Lower lobe of right lung (tissue), 2 donors: ENCODE data around the gene NRXN3. TPM values are rescaled to one million over a fixed set of nuclear protein-coding genes. Genes with fewer than 3 reads are reported as not detected.

Experiments
- ATAC-seq, 2 donors: fragments of 200-7000 bp; cut with Tn5 transposase; one replicate each; pipeline ENCODE4 v1.9.1; 2020 to 2022; ENCODE audit warnings: mild to moderate bottlenecking in 2 of 2, moderate library complexity in 2 of 2
- DNase-seq: peaks from one replicate; pipeline ENCODE4 v3.0.0-alpha.2; 2020
- H3K27ac ChIP-seq: fragments of 200-600 bp; one replicate; pipeline ENCODE4 v1.8.0; 2022
- H3K27me3 ChIP-seq: fragments of 200-600 bp; one replicate; pipeline ENCODE4 v1.8.0; 2022; ENCODE audit warnings: low read depth
- H3K36me3 ChIP-seq: fragments of 200-600 bp; one replicate; pipeline ENCODE4 v1.8.0; 2022; ENCODE audit warnings: mild to moderate bottlenecking
- H3K4me1 ChIP-seq: fragments of 200-600 bp; one replicate; pipeline ENCODE4 v1.8.0; 2022
- H3K4me3 ChIP-seq: fragments of 200-600 bp; one replicate; pipeline ENCODE4 v1.8.0; 2022; ENCODE audit warnings: mild to moderate bottlenecking
- H3K9me3 ChIP-seq: fragments of 200-600 bp; one replicate; pipeline ENCODE4 v1.8.0; 2022
- intact Hi-C: fragments of 100-400 bp; cut with DNase I; formaldehyde crosslinking; loops from one replicate; pipeline ENCODE4 v1.11.0; 2022
- total RNA-seq: library from RNA; stranded (reverse); fragmentation: NEBNext Ultra II Directional; extraction: Animal tissue kit (Norgen Biotek cat#: 25700); gene quantifications from one replicate; pipeline ENCODE4 v1.2.1, GENCODE V29; 2021
- TF ChIP-seq, protein P1 (sequence below): fragments of 200-600 bp; IDR thresholded peaks from one replicate; pipeline ENCODE4 v1.8.0; 2022; ENCODE audit warnings: antibody characterized with exemption, mild to moderate bottlenecking
- donor health status: DM: no; HTN: yes; CAD: no; lungs with severe emphysema.

The NRXN3 gene
- total RNA-seq, 1 donor from 2014 or later: 9.0 TPM

DNA sequence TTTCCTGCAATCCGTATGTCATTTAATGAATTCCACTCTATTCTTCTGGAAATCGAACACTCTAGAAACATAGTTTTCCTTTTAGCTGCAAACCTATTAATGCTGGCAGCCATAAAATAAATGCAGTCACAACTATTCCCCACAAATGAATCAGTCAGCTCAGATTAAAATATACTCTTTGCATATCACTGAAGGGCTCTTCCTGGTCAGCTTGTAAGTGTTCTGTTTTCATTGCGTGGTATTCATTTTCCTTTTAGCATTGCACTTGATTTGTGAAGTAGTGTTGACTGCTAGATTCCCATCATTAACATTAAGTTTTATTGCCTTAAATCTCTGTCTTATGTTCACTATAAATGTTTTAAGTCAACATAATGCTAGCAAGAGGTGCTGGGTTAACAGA, 1355.2 kb downstream of the NRXN3 start:
- Histone ChIP-seq H3K27ac (no peak overlapping the region), H3K9me3 (no peaks in the 10 kb centered on the region), H3K4me3 (no peak overlapping the region), H3K27me3 (no peaks in the 10 kb centered on the region), H3K4me1 (no peaks in the 10 kb centered on the region), H3K36me3 (no peaks in the 10 kb centered on the region)
- DNase-seq (no peak), ATAC-seq (peak in 1 of 2 donors; percentile 24)
- intact Hi-C loops: no loop called here
- TF ChIP-seq, protein P1, sequence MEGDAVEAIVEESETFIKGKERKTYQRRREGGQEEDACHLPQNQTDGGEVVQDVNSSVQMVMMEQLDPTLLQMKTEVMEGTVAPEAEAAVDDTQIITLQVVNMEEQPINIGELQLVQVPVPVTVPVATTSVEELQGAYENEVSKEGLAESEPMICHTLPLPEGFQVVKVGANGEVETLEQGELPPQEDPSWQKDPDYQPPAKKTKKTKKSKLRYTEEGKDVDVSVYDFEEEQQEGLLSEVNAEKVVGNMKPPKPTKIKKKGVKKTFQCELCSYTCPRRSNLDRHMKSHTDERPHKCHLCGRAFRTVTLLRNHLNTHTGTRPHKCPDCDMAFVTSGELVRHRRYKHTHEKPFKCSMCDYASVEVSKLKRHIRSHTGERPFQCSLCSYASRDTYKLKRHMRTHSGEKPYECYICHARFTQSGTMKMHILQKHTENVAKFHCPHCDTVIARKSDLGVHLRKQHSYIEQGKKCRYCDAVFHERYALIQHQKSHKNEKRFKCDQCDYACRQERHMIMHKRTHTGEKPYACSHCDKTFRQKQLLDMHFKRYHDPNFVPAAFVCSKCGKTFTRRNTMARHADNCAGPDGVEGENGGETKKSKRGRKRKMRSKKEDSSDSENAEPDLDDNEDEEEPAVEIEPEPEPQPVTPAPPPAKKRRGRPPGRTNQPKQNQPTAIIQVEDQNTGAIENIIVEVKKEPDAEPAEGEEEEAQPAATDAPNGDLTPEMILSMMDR: no peak

DNA sequence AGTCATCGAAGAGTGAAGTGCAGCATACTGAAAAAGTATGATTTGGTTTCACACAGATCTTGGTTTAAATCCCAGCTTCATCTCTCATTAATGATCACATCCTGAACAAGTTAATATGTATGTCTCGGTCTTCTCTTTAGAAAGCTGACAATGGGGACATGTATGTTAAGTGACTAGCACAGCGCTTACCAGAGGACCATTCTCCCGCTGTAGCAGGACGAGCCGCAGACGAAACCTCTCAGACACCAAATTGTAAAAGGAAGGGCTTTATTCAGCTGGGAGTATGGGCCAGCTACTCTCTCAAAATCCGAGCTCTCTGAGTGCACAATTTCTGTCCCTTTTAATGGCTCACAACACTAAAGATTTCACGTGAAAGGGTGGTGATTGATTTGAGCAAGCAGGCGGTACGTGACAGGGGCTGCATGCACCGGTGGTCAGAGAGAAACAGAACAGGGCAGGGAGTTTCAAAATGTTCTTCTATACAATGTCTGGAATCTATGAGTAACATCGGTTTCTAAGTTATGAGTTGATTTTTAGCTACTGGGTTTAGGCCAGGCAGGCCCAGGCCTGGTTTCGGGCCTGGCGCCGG, 1358.7 kb downstream of the NRXN3 start:
- ATAC-seq (no peak), DNase-seq (no peak)
- intact Hi-C loops: no loop called here
- Histone ChIP-seq H3K4me3 (no peak overlapping the region), H3K36me3 (no peaks in the 10 kb centered on the region), H3K9me3 (no peaks in the 10 kb centered on the region), H3K27me3 (no peaks in the 10 kb centered on the region), H3K27ac (no peak overlapping the region), H3K4me1 (no peaks in the 10 kb centered on the region)
- TF ChIP-seq, protein P1: no peak

DNA sequence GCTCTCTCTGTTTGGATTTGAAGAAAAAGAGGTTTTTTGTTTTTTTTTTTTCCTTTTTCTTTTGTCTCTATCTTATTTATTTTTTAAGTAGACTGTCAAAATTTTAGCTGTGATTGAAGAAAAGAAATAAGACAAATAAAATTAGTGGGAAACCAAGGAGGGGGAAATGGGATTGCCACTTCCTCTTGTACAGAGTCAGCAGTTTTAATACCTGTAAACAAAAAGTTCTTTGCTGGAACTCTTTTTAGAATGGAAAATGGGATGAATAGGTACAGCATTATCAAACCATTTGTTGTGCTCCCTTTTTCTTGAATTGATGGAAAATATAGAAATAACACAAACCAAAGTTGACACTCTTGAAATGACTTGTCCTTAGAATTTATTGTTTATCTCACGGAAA, 1360.4 kb downstream of the NRXN3 start:
- no peaks in the 10 kb centered on the region for H3K36me3 ChIP-seq
- TF ChIP-seq, protein P1: no peak
- intact Hi-C loops: no loop called here
- H3K27ac ChIP-seq: no peak overlapping the region
- H3K27me3 ChIP-seq: no peaks in the 10 kb centered on the region
- H3K9me3 ChIP-seq: no peaks in the 10 kb centered on the region
- no peak overlapping the region for H3K4me3 ChIP-seq
- ATAC-seq (no peak), DNase-seq (no peak)
- H3K4me1 ChIP-seq: no peaks in the 10 kb centered on the region

DNA sequence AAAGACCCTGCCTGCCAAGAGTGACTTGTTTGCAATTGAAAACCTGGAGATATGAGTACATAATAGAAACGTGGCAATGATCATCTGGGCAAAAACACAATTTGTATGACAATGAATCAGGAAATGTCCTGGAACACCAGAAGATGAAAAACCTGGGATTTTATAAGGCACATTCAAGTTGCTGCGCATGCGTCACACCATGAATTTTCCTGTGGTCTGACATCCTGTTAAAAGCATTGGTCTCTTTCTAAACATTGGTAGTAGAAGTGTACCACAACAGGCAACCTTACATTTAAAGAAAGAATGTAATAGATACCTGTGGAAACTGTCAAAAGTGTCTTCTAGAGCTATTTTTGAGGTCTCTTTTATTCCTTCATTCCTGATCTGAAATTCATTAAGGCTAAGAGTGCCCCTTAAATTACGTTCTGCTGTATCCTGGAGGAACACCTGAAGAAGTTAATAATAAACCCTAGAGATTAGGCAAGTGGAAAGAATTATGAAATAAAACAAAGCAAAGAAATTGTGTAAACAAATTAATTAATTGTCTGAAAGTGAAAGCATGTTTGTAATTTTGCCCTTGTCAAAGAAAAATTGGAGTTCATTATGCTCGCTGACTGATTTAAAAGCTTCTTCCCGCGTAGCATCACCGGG, 1364.7 kb downstream of the NRXN3 start:
- TF ChIP-seq, protein P1: no peak
- H3K4me1 ChIP-seq: no peaks in the 10 kb centered on the region
- DNase-seq: no peak
- no peak overlapping the region for H3K27ac ChIP-seq
- intact Hi-C loops: no loop called here
- ATAC-seq: no peak
- H3K4me3 ChIP-seq: no peak overlapping the region
- H3K36me3 ChIP-seq: no peaks in the 10 kb centered on the region
- no peaks in the 10 kb centered on the region for H3K27me3 ChIP-seq
- no peaks in the 10 kb centered on the region for H3K9me3 ChIP-seq

DNA sequence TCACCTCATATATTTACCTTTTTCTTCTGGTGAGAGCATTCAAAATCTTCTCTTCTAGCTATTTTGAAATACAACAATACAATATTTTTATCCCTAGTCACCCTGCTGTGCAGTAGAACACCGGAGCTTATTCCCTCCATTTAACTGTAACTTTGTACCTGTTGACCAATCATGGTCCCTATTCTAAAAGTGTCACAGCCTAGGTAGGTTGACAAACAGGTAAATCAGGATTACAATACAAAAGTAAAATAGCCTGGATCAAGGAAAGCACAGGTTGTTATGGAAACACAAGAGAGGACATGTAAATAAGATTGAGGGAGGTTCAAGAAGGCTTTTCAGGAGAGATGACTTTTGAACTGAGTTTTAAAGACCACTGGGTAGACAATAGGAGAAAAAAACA, 1370.2 kb downstream of the NRXN3 start:
- ATAC-seq: peak; percentile 48 to 58
- H3K9me3 ChIP-seq: no peaks in the 10 kb centered on the region
- DNase-seq: no peak
- no peak overlapping the region for H3K27ac ChIP-seq
- TF ChIP-seq, protein P1: no peak
- no peak overlapping the region for H3K4me3 ChIP-seq
- H3K4me1 ChIP-seq: no peaks in the 10 kb centered on the region
- H3K36me3 ChIP-seq: no peaks in the 10 kb centered on the region
- intact Hi-C loops: no loop called here
- H3K27me3 ChIP-seq: no peaks in the 10 kb centered on the region
